GM12878 (cell line): ENCODE data around the gene EIF1. TPM values are rescaled to one million over a fixed set of nuclear protein-coding genes. Genes with fewer than 3 reads are reported as not detected.

ENCODE experiments used
- ATAC-seq: fragments of 200-7000 bp; cut with Tn5 transposase; 3 replicates; pipeline ENCODE4 v1.9.1; 2020; ENCODE audit warnings: mild to moderate bottlenecking, moderate library complexity
- BruUV-seq: library from RNA; stranded (reverse); fragments of 400-500 nt; replicated peaks from 2 replicates; lab custom pipeline; 2021; lab: Mats Ljungman, UMichigan
- CTCF ChIA-PET: fragments of 300-600 bp; sonication (Branson Sonifier 250); formaldehyde crosslinking; extraction: SDS; loops from one replicate; lab custom pipeline; 2021; ENCODE audit warnings: inconsistent platforms; lab: Yijun Ruan, JAX
- POLR2A ChIA-PET: fragments of 350-600 bp; formaldehyde crosslinking; extraction: SDS; loops from one replicate; lab custom pipeline; 2021; ENCODE audit warnings: inconsistent platforms; lab: Charles Lee
- RAD21 ChIA-PET: fragments of 300-600 bp; sonication (Branson Sonifier 250); formaldehyde crosslinking; loops from one replicate; lab custom pipeline; 2023; ENCODE audit warnings: antibody characterized with exemption; ENCODE audit not compliant: unreplicated experiment; lab: Charles Lee
- SMC1A ChIA-PET: fragments of 300-600 bp; sonication (Branson Sonifier 250); formaldehyde crosslinking; loops from one replicate; lab custom pipeline; 2023; ENCODE audit not compliant: unreplicated experiment, uncharacterized antibody; lab: Charles Lee
- DNase-seq: peaks from one replicate; pipeline ENCODE4 v3.0.0-alpha.2; 2011; ENCODE audit warnings: low read depth, low spot score
- FAIRE-seq: peaks from 3 replicates; lab custom pipeline; 2011; peaks lifted over from hg19 to GRCh38; lab: Jason Lieb, UNC
- H2AFZ ChIP-seq: 2 replicates; pipeline ENCODE4 v1.6.0; 2011; ENCODE audit warnings: low read depth, low read length, control low read depth; ENCODE audit not compliant: control insufficient read depth
- H3K27ac ChIP-seq: 2 replicates; pipeline ENCODE4 v1.5.1; 2011; ENCODE audit warnings: control low read depth; ENCODE audit not compliant: control insufficient read depth, insufficient read depth
- H3K27me3 ChIP-seq, 2 experiments: replicated peaks in 1 of 2; 2 replicates each; pipeline versions ENCODE4 v1.6.0 to v1.6.1; 2011; ENCODE audit warnings: low read length in 1 of 2; ENCODE audit not compliant: control insufficient read depth in 2 of 2, insufficient read depth in 2 of 2
- H3K36me3 ChIP-seq, 2 experiments: 2 replicates each; pipeline ENCODE4 v1.5.1; 2011; ENCODE audit warnings: low read length in 1 of 2; ENCODE audit not compliant: control insufficient read depth in 2 of 2, insufficient read depth in 2 of 2
- H3K4me1 ChIP-seq: 2 replicates; pipeline ENCODE4 v1.6.1; 2011; ENCODE audit warnings: mild to moderate bottlenecking, low read length, moderate library complexity, mixed read lengths; ENCODE audit not compliant: control insufficient read depth, insufficient read depth
- H3K4me2 ChIP-seq: 2 replicates; pipeline ENCODE4 v1.6.0; 2011; ENCODE audit warnings: control low read depth; ENCODE audit not compliant: control insufficient read depth, insufficient read depth
- H3K4me3 ChIP-seq: fragments of 200-600 bp; sonication (generic); 2 replicates; pipeline ENCODE4 v1.5.1; 2016
- H3K79me2 ChIP-seq: 2 replicates; pipeline ENCODE4 v1.6.0; 2011; ENCODE audit warnings: low read length; ENCODE audit not compliant: control insufficient read depth, insufficient read depth
- H3K9ac ChIP-seq: 2 replicates; pipeline ENCODE4 v1.8.0; 2011; ENCODE audit warnings: low read length, control low read depth, mixed read lengths; ENCODE audit not compliant: control insufficient read depth, insufficient read depth
- H3K9me3 ChIP-seq: replicated peaks from 3 replicates; pipeline ENCODE4 v1.5.1; 2011; ENCODE audit warnings: mild to moderate bottlenecking, low read length; ENCODE audit not compliant: control insufficient read depth, insufficient read depth
- H4K20me1 ChIP-seq: 2 replicates; pipeline ENCODE4 v1.6.0; 2011; ENCODE audit not compliant: control insufficient read depth, insufficient read depth
- CUX1 ChIP-seq: IDR thresholded peaks from 2 replicates; pipeline ENCODE4 v1.6.1; 2012; ENCODE audit warnings: improper control_type of control experiment, low read depth, low read length; ENCODE audit not compliant: insufficient replicate concordance
- MTA3 ChIP-seq: IDR thresholded peaks from 2 replicates; pipeline ENCODE4 v1.6.1; 2012; ENCODE audit warnings: low read length, inconsistent platforms, borderline replicate concordance
- RAD21 ChIP-seq: IDR thresholded peaks from 2 replicates; pipeline ENCODE4 v1.6.1; 2011; ENCODE audit warnings: mild to moderate bottlenecking, low read depth, low read length, moderate library complexity; ENCODE audit not compliant: insufficient read depth
- SMC3 ChIP-seq: IDR thresholded peaks from 2 replicates; pipeline ENCODE4 v1.6.1; 2011; ENCODE audit warnings: low read length, improper control_type of control experiment, borderline replicate concordance
- SPI1 ChIP-seq: IDR thresholded peaks from 2 replicates; pipeline ENCODE4 v1.6.1; 2011; ENCODE audit warnings: low read depth, mild to moderate bottlenecking, low read length, moderate library complexity, borderline replicate concordance; ENCODE audit not compliant: insufficient read depth
- ZNF24 ChIP-seq: fragments of 450-650 bp; IDR thresholded peaks from 2 replicates; pipeline ENCODE4 v1.6.1; 2017; ENCODE audit warnings: antibody characterized with exemption, mild to moderate bottlenecking
- WGBS: methylation state at CpG from one replicate; pipeline ENCODE4 v1.1.6; 2016; ENCODE audit warnings: low lambda C conversion rate; ENCODE audit not compliant: insufficient replicate concordance, insufficient coverage; ENCODE audit errors: missing lambda C conversion rate; 5-methylcytosine and 5-hydroxymethylcytosine counted together
- in situ Hi-C: fragments of 300-500 bp; cut with MboI; formaldehyde crosslinking; loops from 9 replicates; pipeline ENCODE4 v1.14.3; 2018; ENCODE audit warnings: mixed read lengths
- intact Hi-C: fragments of 100-400 bp; cut with micrococcal nuclease; formaldehyde crosslinking; loops from one replicate; pipeline ENCODE4 v1.14.2; 2022; ENCODE audit not compliant: unreplicated experiment
- polyA plus RNA-seq, 11 experiments: library from polyadenylated mRNA; depleted of rRNA in 4 of 11; unstranded in 6 of 11; stranded (reverse) in 5 of 11; fragments of >200 nt; fragmentation: Nextera tagmentation in 4 of 11; fragmentation: Illumina TruSeq in 1 of 11; extraction: Ambion mirVana in 4 of 11; extraction: Trizol in 1 of 11; gene quantifications; 1 replicate in 1 of 11; 2 replicates in 10 of 11; pipeline versions ENCODE4 v1.2.1 to v1.2.3, GENCODE V29; 2011 to 2016; ENCODE audit warnings: inconsistent platforms in 2 of 11, missing spikeins in 2 of 11, low read depth in 1 of 11
- total RNA-seq, 4 experiments: library from RNA; depleted of rRNA in 3 of 4; stranded (reverse); fragments of >200 nt in 3 of 4; fragmentation: Illumina TruSeq in 1 of 4; extraction: Trizol in 1 of 4; gene quantifications; 2 replicates each; pipeline versions ENCODE4 v1.2.1 to v1.2.3, GENCODE V29; 2013 to 2021
- TF ChIP-seq, protein P1 (sequence below), 3 experiments: IDR thresholded peaks in 2 of 3; conservative IDR thresholded peaks in 1 of 3; 2 replicates each; pipeline ENCODE4 v1.5.1; 2011; ENCODE audit warnings: low read depth in 3 of 3, low read length in 3 of 3, mild to moderate bottlenecking in 3 of 3, control low read depth in 2 of 3, moderate library complexity in 2 of 3, inconsistent platforms in 1 of 3, mixed read lengths in 1 of 3; ENCODE audit not compliant: control insufficient read depth in 2 of 3, insufficient read depth in 1 of 3; ENCODE audit errors: extremely low read depth in 1 of 3

EIF1 gene
- total and polyA plus RNA-seq, 10 of the 15 experiments (the other 5 are each of a cell fraction or from before 2014, with no cell fraction given) = 39.4 to 815 (median 480) TPM

GRCh38 chr17:41695954-41696757 lies 7.5 kb downstream of the EIF1 start:
- no TSS peak for BruUV-seq
- Histone ChIP-seq H3K9ac (no peak overlapping the region), H3K27ac (no peak overlapping the region), H3K36me3 (peaks cover 13 to 19% of the 10 kb centered on the region in 2 experiments), H3K79me2 (peaks cover 4% of the 10 kb centered on the region), H3K4me1 (peaks cover 2% of the 10 kb centered on the region; the same call in 1 of the 2 replicates), H3K4me3 (no peak overlapping the region), H3K4me2 (no peak overlapping the region), H3K9me3 (no peaks in the 10 kb centered on the region), H4K20me1 (peaks cover 2% of the 10 kb centered on the region), H2AFZ (no peak overlapping the region), H3K27me3 (no peaks in the 10 kb centered on the region)
- ChIA-PET POLR2A (interaction anchor here (0.5 to 3.1 kb wide), 8 partner anchors 16 to 1300 kb away, joined by 3 to 16 read pairs (median 4); no protein-coding TSS in a partner anchor), SMC1A (interaction anchor here (0.7 to 3.8 kb wide), 9 partner anchors 11 to 915 kb away, joined by 3 to 57 read pairs (median 5); no protein-coding TSS in a partner anchor), RAD21 (interaction anchor here (0.6 to 2.8 kb wide), 11 partner anchors 12 to 1766 kb away, joined by 3 to 38 read pairs (median 6); no protein-coding TSS in a partner anchor), CTCF (interaction anchor here (0.5 to 10.4 kb wide), 23 partner anchors 8 to 1298 kb away, joined by 3 to 265 read pairs (median 3); partner anchors contain the start of gene GAST)
- WGBS = 57% methylated on average over 11 of the region's 11 CpGs
- FAIRE-seq (peak; percentile 94), DNase-seq (no peak), ATAC-seq (peak; percentile 66)
- TF ChIP-seq MTA3 (no peak), SPI1 (peak; percentile 15; the same call in 1 of the 2 replicates), ZNF24 (peak; percentile 87), RAD21 (peak; percentile 59), CUX1 (no peak), SMC3 (peak; percentile 60; the same call in 1 of the 2 replicates)
- TF ChIP-seq, protein P1, sequence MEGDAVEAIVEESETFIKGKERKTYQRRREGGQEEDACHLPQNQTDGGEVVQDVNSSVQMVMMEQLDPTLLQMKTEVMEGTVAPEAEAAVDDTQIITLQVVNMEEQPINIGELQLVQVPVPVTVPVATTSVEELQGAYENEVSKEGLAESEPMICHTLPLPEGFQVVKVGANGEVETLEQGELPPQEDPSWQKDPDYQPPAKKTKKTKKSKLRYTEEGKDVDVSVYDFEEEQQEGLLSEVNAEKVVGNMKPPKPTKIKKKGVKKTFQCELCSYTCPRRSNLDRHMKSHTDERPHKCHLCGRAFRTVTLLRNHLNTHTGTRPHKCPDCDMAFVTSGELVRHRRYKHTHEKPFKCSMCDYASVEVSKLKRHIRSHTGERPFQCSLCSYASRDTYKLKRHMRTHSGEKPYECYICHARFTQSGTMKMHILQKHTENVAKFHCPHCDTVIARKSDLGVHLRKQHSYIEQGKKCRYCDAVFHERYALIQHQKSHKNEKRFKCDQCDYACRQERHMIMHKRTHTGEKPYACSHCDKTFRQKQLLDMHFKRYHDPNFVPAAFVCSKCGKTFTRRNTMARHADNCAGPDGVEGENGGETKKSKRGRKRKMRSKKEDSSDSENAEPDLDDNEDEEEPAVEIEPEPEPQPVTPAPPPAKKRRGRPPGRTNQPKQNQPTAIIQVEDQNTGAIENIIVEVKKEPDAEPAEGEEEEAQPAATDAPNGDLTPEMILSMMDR (IDR thresholded peaks at IDR 0.05 in 2 of 3, conservative IDR thresholded peaks at IDR 0.05 in 1 of 3; ENCODE audit: control insufficient read depth in 2 of 3, extremely low read depth in 1 of 3, insufficient read depth in 1 of 3, low read depth in 3 of 3, low read length in 3 of 3) = peak; percentile 73 to 91 (median 76)
- intact Hi-C loops = loop anchor here (1.0 kb wide), 1 partner anchor 48 kb away; no protein-coding TSS in a partner anchor
- in situ Hi-C loops = loop anchor here (25.0 kb wide), 2 partner anchors 1516 to 1666 kb away; partner anchors contain the start of gene TMEM106A
